ENCODE results near the gene CACNA2D3. TPM values are rescaled to one million over a fixed set of nuclear protein-coding genes. Genes with fewer than 3 reads are reported as not detected.

The CACNA2D3 gene
- total RNA-seq, 1 donor from 2014 or later, result 17.2 TPM

- no peak overlapping the region for H3K27ac ChIP-seq
- H3K9me3 ChIP-seq, result no peaks in the 10 kb centered on the region
- DNase-seq (ENCODE audit: extremely low spot score in 2 of 2), result no peak
- no peaks in the 10 kb centered on the region for H3K27me3 ChIP-seq
- H3K4me3 ChIP-seq, result no peak overlapping the region
- H3K4me1 ChIP-seq, result no peaks in the 10 kb centered on the region
- no peak for TF ChIP-seq POLR2A (IDR thresholded peaks at IDR 0.05)
- no peak for TF ChIP-seq POLR2AphosphoS5 (IDR thresholded peaks at IDR 0.05; ENCODE audit: insufficient read depth in 1 of 2, low read depth in 1 of 2)
- no peak for TF ChIP-seq CTCF (IDR thresholded peaks at IDR 0.05)
- intact Hi-C loops (cut with DNase I), result no loop called here
- no peaks in the 10 kb centered on the region for H3K36me3 ChIP-seq
Measured at GRCh38 chr3:54384279-54384678, 261.9 kb downstream of the CACNA2D3 start.

- TF ChIP-seq POLR2AphosphoS5 (IDR thresholded peaks at IDR 0.05; ENCODE audit: insufficient read depth in 1 of 2, low read depth in 1 of 2) (no peak), POLR2A (IDR thresholded peaks at IDR 0.05) (no peak), CTCF (IDR thresholded peaks at IDR 0.05) (no peak)
- H3K36me3 ChIP-seq, result no peaks in the 10 kb centered on the region
- H3K9me3 ChIP-seq, result no peaks in the 10 kb centered on the region
- H3K27ac ChIP-seq, result no peak overlapping the region
- intact Hi-C loops (cut with DNase I), result no loop called here
- H3K4me3 ChIP-seq, result no peak overlapping the region
- no peaks in the 10 kb centered on the region for H3K27me3 ChIP-seq
- no peaks in the 10 kb centered on the region for H3K4me1 ChIP-seq
- no peak for DNase-seq (ENCODE audit: extremely low spot score in 2 of 2)
Measured at GRCh38 chr3:54390582-54390981, 268.2 kb downstream of the CACNA2D3 start.

GRCh38 chr3:54393150-54393549 is 270.8 kb downstream of the CACNA2D3 start:
- H3K36me3 ChIP-seq, result no peaks in the 10 kb centered on the region
- H3K27me3 ChIP-seq, result no peaks in the 10 kb centered on the region
- TF ChIP-seq POLR2A (IDR thresholded peaks at IDR 0.05), result no peak
- H3K4me1 ChIP-seq, result no peaks in the 10 kb centered on the region
- H3K9me3 ChIP-seq, result no peaks in the 10 kb centered on the region
- no peak for DNase-seq (ENCODE audit: extremely low spot score in 2 of 2)
- no peak overlapping the region for H3K27ac ChIP-seq
- H3K4me3 ChIP-seq, result no peak overlapping the region
- intact Hi-C loops (cut with DNase I), result no loop called here

GRCh38 chr3:54408328-54408727 is 286.0 kb downstream of the CACNA2D3 start:
- no peak overlapping the region for H3K4me3 ChIP-seq
- intact Hi-C loops (cut with DNase I), result no loop called here
- TF ChIP-seq POLR2AphosphoS5 (IDR thresholded peaks at IDR 0.05; ENCODE audit: insufficient read depth in 1 of 2, low read depth in 1 of 2) (no peak), CTCF (IDR thresholded peaks at IDR 0.05) (no peak), POLR2A (IDR thresholded peaks at IDR 0.05) (no peak)

GRCh38 chr3:54421943-54422342 is 299.6 kb downstream of the CACNA2D3 start:
- DNase-seq (ENCODE audit: extremely low spot score in 2 of 2), result no peak
- TF ChIP-seq POLR2A (IDR thresholded peaks at IDR 0.05) (no peak), CTCF (IDR thresholded peaks at IDR 0.05) (no peak), POLR2AphosphoS5 (IDR thresholded peaks at IDR 0.05; ENCODE audit: insufficient read depth in 1 of 2, low read depth in 1 of 2) (no peak)
- H3K4me1 ChIP-seq, result no peaks in the 10 kb centered on the region
- no peaks in the 10 kb centered on the region for H3K9me3 ChIP-seq
- no peaks in the 10 kb centered on the region for H3K36me3 ChIP-seq
- intact Hi-C loops (cut with DNase I), result no loop called here
- no peak overlapping the region for H3K4me3 ChIP-seq
- no peak overlapping the region for H3K27ac ChIP-seq
- H3K27me3 ChIP-seq, result no peaks in the 10 kb centered on the region

More at GRCh38 chr3:54408328-54408727, 286.0 kb downstream of the CACNA2D3 start:
- Histone ChIP-seq H3K27ac (no peak overlapping the region), H3K27me3 (no peaks in the 10 kb centered on the region), H3K36me3 (no peaks in the 10 kb centered on the region), H3K4me1 (no peaks in the 10 kb centered on the region), H3K9me3 (no peaks in the 10 kb centered on the region)
- DNase-seq (ENCODE audit: extremely low spot score in 2 of 2), result no peak

GRCh38 chr3:54424292-54424691 is 301.9 kb downstream of the CACNA2D3 start:
- H3K4me1 ChIP-seq, result peaks cover 11% of the 10 kb centered on the region
- no peaks in the 10 kb centered on the region for H3K27me3 ChIP-seq
- no peak overlapping the region for H3K27ac ChIP-seq
- no peaks in the 10 kb centered on the region for H3K36me3 ChIP-seq
- TF ChIP-seq POLR2A (IDR thresholded peaks at IDR 0.05), result no peak
- TF ChIP-seq CTCF (IDR thresholded peaks at IDR 0.05), result no peak
- no peak for TF ChIP-seq POLR2AphosphoS5 (IDR thresholded peaks at IDR 0.05; ENCODE audit: insufficient read depth in 1 of 2, low read depth in 1 of 2)
- DNase-seq (ENCODE audit: extremely low spot score in 2 of 2), result no peak
- no peak overlapping the region for H3K4me3 ChIP-seq
- intact Hi-C loops (cut with DNase I), result no loop called here
- H3K9me3 ChIP-seq, result no peaks in the 10 kb centered on the region
